Neural progenitor cell (in vitro differentiated cells): ENCODE results near the gene PHACTR2. TPM values are rescaled to one million over a fixed set of nuclear protein-coding genes. Genes with fewer than 3 reads are reported as not detected.

ENCODE experiments used
- DNase-seq: peaks from one replicate; pipeline ENCODE4 v3.0.0-alpha.2; 2016; ENCODE audit warnings: low spot score
- H2AFZ ChIP-seq: fragments of 200-600 bp; sonication (generic); replicated peaks from 2 replicates; pipeline ENCODE4 v1.6.1; 2016; ENCODE audit warnings: antibody characterized with exemption
- H3F3A ChIP-seq: fragments of 200-600 bp; sonication (generic); 2 replicates; pipeline ENCODE4 v1.6.1; 2016; ENCODE audit warnings: antibody characterized with exemption, low read depth
- H3K27ac ChIP-seq: fragments of 200-600 bp; sonication (generic); 2 replicates; pipeline ENCODE4 v1.5.1; 2016; ENCODE audit warnings: mild to moderate bottlenecking
- H3K27me3 ChIP-seq: fragments of 200-600 bp; sonication (generic); 2 replicates; pipeline ENCODE4 v1.6.1; 2016; ENCODE audit warnings: mild to moderate bottlenecking, moderate library complexity
- H3K36me3 ChIP-seq: fragments of 200-600 bp; sonication (generic); 2 replicates; pipeline ENCODE4 v1.5.1; 2016
- H3K4me1 ChIP-seq: fragments of 200-600 bp; sonication (generic); 2 replicates; pipeline ENCODE4 v1.6.1; 2016; ENCODE audit warnings: mixed run types
- H3K4me2 ChIP-seq: fragments of 200-600 bp; sonication (generic); 2 replicates; pipeline ENCODE4 v1.6.1; 2016
- H3K4me3 ChIP-seq: fragments of 200-600 bp; sonication (generic); 2 replicates; pipeline ENCODE4 v1.5.1; 2016
- H3K79me2 ChIP-seq: fragments of 200-600 bp; sonication (generic); 2 replicates; pipeline ENCODE4 v1.6.1; 2016; ENCODE audit warnings: low read depth
- H3K9ac ChIP-seq: fragments of 200-600 bp; sonication (generic); 2 replicates; pipeline ENCODE4 v1.6.1; 2016
- H3K9me3 ChIP-seq: fragments of 200-600 bp; sonication (generic); 2 replicates; pipeline ENCODE4 v1.5.1; 2016; ENCODE audit warnings: low read depth
- H4K20me1 ChIP-seq: fragments of 200-600 bp; sonication (generic); 2 replicates; pipeline ENCODE4 v1.6.1; 2016; ENCODE audit warnings: low read depth
- H3K27ac Mint-ChIP-seq: 3 replicates; pipeline ENCODE4 v1.8.0; 2021; ENCODE audit warnings: mixed read lengths
- H3K27me3 Mint-ChIP-seq: 2 replicates; pipeline ENCODE4 v1.8.0; 2022; ENCODE audit warnings: low read depth, mild to moderate bottlenecking, inconsistent platforms, moderate library complexity, mixed read lengths; ENCODE audit not compliant: insufficient read depth
- H3K36me3 Mint-ChIP-seq: 3 replicates; pipeline ENCODE4 v1.8.0; 2021; ENCODE audit warnings: mixed read lengths
- H3K4me1 Mint-ChIP-seq: 3 replicates; pipeline ENCODE4 v1.8.0; 2021; ENCODE audit warnings: mixed read lengths
- H3K4me3 Mint-ChIP-seq: 3 replicates; pipeline ENCODE4 v1.8.0; 2021; ENCODE audit warnings: mild to moderate bottlenecking, moderate library complexity, mixed read lengths
- H3K9me3 Mint-ChIP-seq: 3 replicates; pipeline ENCODE4 v1.8.0; 2020; ENCODE audit warnings: mixed read lengths
- CTCF ChIP-seq: fragments of 200-600 bp; sonication (generic); IDR thresholded peaks from 2 replicates; pipeline ENCODE4 v1.5.1; 2017; ENCODE audit warnings: antibody characterized with exemption, mild to moderate bottlenecking
- EZH2 ChIP-seq: fragments of 200-600 bp; sonication (generic); IDR thresholded peaks from 2 replicates; pipeline ENCODE4 v1.6.1; 2017; ENCODE audit warnings: antibody characterized with exemption, mild to moderate bottlenecking, moderate library complexity
- EZH2phosphoT487 ChIP-seq: fragments of 200-600 bp; sonication (generic); IDR thresholded peaks from 2 replicates; pipeline ENCODE4 v1.6.1; 2017; ENCODE audit warnings: antibody characterized with exemption
- total RNA-seq: library from RNA; depleted of rRNA; stranded (reverse); fragments of >200 nt; gene quantifications from 2 replicates; pipeline ENCODE4 v1.2.3, GENCODE V29; 2015; ENCODE audit warnings: low replicate concordance

PHACTR2 gene
- total RNA-seq, 1 donor from 2014 or later = 45.4 TPM

- DNase-seq = no peak
- no peaks in the 10 kb centered on the region for H3K9me3 Mint-ChIP-seq
- TF ChIP-seq EZH2 = no peak
- TF ChIP-seq CTCF = no peak
- no peak for TF ChIP-seq EZH2phosphoT487
Observed at GRCh38 chr6:143632894-143633293, 44.9 kb upstream of the PHACTR2 start.

GRCh38 chr6:143634486-143634885 lies 43.3 kb upstream of the PHACTR2 start:
- H3K27me3 Mint-ChIP-seq = peaks cover 3% of the 10 kb centered on the region
- H4K20me1 ChIP-seq = no peaks in the 10 kb centered on the region
- H3F3A ChIP-seq = no peaks in the 10 kb centered on the region
- DNase-seq = no peak
- TF ChIP-seq EZH2 = no peak
- no peak for TF ChIP-seq CTCF
- no peak for TF ChIP-seq EZH2phosphoT487
- H3K36me3 Mint-ChIP-seq = no peaks in the 10 kb centered on the region
- H2AFZ ChIP-seq = no peak overlapping the region
- H3K27ac ChIP-seq = no peak overlapping the region
- H3K4me3 ChIP-seq = no peak overlapping the region
- H3K9me3 Mint-ChIP-seq = no peaks in the 10 kb centered on the region
- H3K79me2 ChIP-seq = no peaks in the 10 kb centered on the region
- H3K27ac Mint-ChIP-seq = no peak overlapping the region
- H3K9ac ChIP-seq = no peak overlapping the region
- peaks cover 13% of the 10 kb centered on the region for H3K4me1 ChIP-seq
- no peaks in the 10 kb centered on the region for H3K27me3 ChIP-seq
- peaks cover 25% of the 10 kb centered on the region for H3K4me1 Mint-ChIP-seq
- no peaks in the 10 kb centered on the region for H3K9me3 ChIP-seq
- no peak overlapping the region for H3K4me3 Mint-ChIP-seq
- no peaks in the 10 kb centered on the region for H3K36me3 ChIP-seq
- H3K4me2 ChIP-seq = no peak overlapping the region

More at GRCh38 chr6:143632894-143633293, 44.9 kb upstream of the PHACTR2 start:
- H3K4me2 ChIP-seq = no peak overlapping the region
- H2AFZ ChIP-seq = no peak overlapping the region
- H3K27ac ChIP-seq = no peak overlapping the region
- H3K9ac ChIP-seq = no peak overlapping the region
- H3F3A ChIP-seq = no peaks in the 10 kb centered on the region
- H3K4me3 Mint-ChIP-seq = no peak overlapping the region
- no peaks in the 10 kb centered on the region for H3K36me3 ChIP-seq
- H3K9me3 ChIP-seq = no peaks in the 10 kb centered on the region
- no peaks in the 10 kb centered on the region for H4K20me1 ChIP-seq
- no peak overlapping the region for H3K4me3 ChIP-seq
- H3K27ac Mint-ChIP-seq = no peak overlapping the region
- no peaks in the 10 kb centered on the region for H3K79me2 ChIP-seq
- H3K4me1 ChIP-seq = peaks cover 6% of the 10 kb centered on the region
- H3K4me1 Mint-ChIP-seq = peaks cover 17% of the 10 kb centered on the region
- peaks cover 3% of the 10 kb centered on the region for H3K27me3 Mint-ChIP-seq
- H3K27me3 ChIP-seq = no peaks in the 10 kb centered on the region
- no peaks in the 10 kb centered on the region for H3K36me3 Mint-ChIP-seq

GRCh38 chr6:143637691-143638090 lies 40.1 kb upstream of the PHACTR2 start:
- no peak overlapping the region for H3K27ac ChIP-seq
- no peak overlapping the region for H3K27ac Mint-ChIP-seq
- no peaks in the 10 kb centered on the region for H3K9me3 ChIP-seq
- H3K4me2 ChIP-seq = no peak overlapping the region
- no peaks in the 10 kb centered on the region for H3K36me3 Mint-ChIP-seq
- no peaks in the 10 kb centered on the region for H3K36me3 ChIP-seq
- no peak for TF ChIP-seq EZH2
- no peak for TF ChIP-seq CTCF
- H3K4me1 Mint-ChIP-seq = peaks cover 27% of the 10 kb centered on the region
- no peak overlapping the region for H2AFZ ChIP-seq
- H3F3A ChIP-seq = no peaks in the 10 kb centered on the region
- no peaks in the 10 kb centered on the region for H3K27me3 ChIP-seq
- no peak for DNase-seq
- H3K27me3 Mint-ChIP-seq = peaks cover 2% of the 10 kb centered on the region
- H3K4me3 Mint-ChIP-seq = no peak overlapping the region
- H3K9ac ChIP-seq = no peak overlapping the region
- H4K20me1 ChIP-seq = no peaks in the 10 kb centered on the region
- no peaks in the 10 kb centered on the region for H3K79me2 ChIP-seq
- no peak overlapping the region for H3K4me3 ChIP-seq
- H3K4me1 ChIP-seq = peaks cover 13% of the 10 kb centered on the region
- H3K9me3 Mint-ChIP-seq = no peaks in the 10 kb centered on the region

- TF ChIP-seq CTCF = no peak
- Histone ChIP-seq H3K9me3 (no peaks in the 10 kb centered on the region), H3K27me3 (no peaks in the 10 kb centered on the region), H3F3A (no peaks in the 10 kb centered on the region), H4K20me1 (no peaks in the 10 kb centered on the region), H3K4me3 (no peak overlapping the region), H3K4me1 (peaks cover 10% of the 10 kb centered on the region), H3K27ac (no peak overlapping the region), H3K4me2 (no peak overlapping the region), H3K9ac (no peak overlapping the region), H2AFZ (no peak overlapping the region), H3K36me3 (no peaks in the 10 kb centered on the region), H3K79me2 (no peaks in the 10 kb centered on the region)
- DNase-seq = no peak
- Mint-ChIP-seq H3K27ac (no peak overlapping the region), H3K27me3 (peaks cover 1% of the 10 kb centered on the region), H3K4me3 (no peak overlapping the region), H3K9me3 (peaks cover 2% of the 10 kb centered on the region), H3K4me1 (peaks cover 18% of the 10 kb centered on the region), H3K36me3 (no peaks in the 10 kb centered on the region)
Observed at GRCh38 chr6:143642403-143642802, 35.4 kb upstream of the PHACTR2 start.
